Activated B cell treated with CpG ODN at 0.5 μM for 24 hours (primary cell): ENCODE measurements around the gene CPTP. TPM values are rescaled to one million over a fixed set of nuclear protein-coding genes. Genes with fewer than 3 reads are reported as not detected.
A peak's percentile ranks its signal among the peaks of the same experiment; 100 is the strongest.

Experiments used
- ATAC-seq: fragments of 200-7000 bp; cut with Tn5 transposase; one replicate; pipeline ENCODE4 v1.10.0; 2021; ENCODE audit warnings: low read depth, mild to moderate bottlenecking, moderate library complexity
- CTCF ChIA-PET: fragments of 350-600 bp; sonication (Branson Sonifier 250); formaldehyde crosslinking; loops from one replicate; lab custom pipeline; 2021; ENCODE audit warnings: antibody characterized with exemption; lab: Charles Lee
- POLR2A ChIA-PET: fragments of 350-600 bp; sonication (Branson Sonifier 250); formaldehyde crosslinking; loops from one replicate; lab custom pipeline; 2021; ENCODE audit warnings: antibody characterized with exemption; lab: Charles Lee
- DNase-seq: peaks from one replicate; pipeline ENCODE4 v3.0.0; 2022
- H3K27ac Mint-ChIP-seq: one replicate; pipeline ENCODE4 v1.8.0; 2020; ENCODE audit warnings: mixed read lengths
- H3K27me3 Mint-ChIP-seq: one replicate; pipeline ENCODE4 v1.8.0; 2021; ENCODE audit warnings: mixed read lengths
- H3K36me3 Mint-ChIP-seq: one replicate; pipeline ENCODE4 v1.8.0; 2021; ENCODE audit warnings: low read depth, mixed read lengths
- H3K4me1 Mint-ChIP-seq: one replicate; pipeline ENCODE4 v1.8.0; 2021; ENCODE audit warnings: mixed read lengths
- H3K4me3 Mint-ChIP-seq: one replicate; pipeline ENCODE4 v1.8.0; 2020; ENCODE audit warnings: mild to moderate bottlenecking, mixed read lengths
- H3K9me3 Mint-ChIP-seq: one replicate; pipeline ENCODE4 v1.8.0; 2020; ENCODE audit warnings: mixed read lengths
- intact Hi-C: fragments of 100-400 bp; cut with micrococcal nuclease; formaldehyde crosslinking; loops from one replicate; pipeline ENCODE4 v1.15.1; 2024
- total RNA-seq: library from RNA; stranded (reverse); gene quantifications from 2 replicates; pipeline ENCODE4 v1.2.3, GENCODE V29; 2022
- TF ChIP-seq, protein P1 (sequence below): fragments of 200-600 bp; IDR thresholded peaks from one replicate; pipeline ENCODE4 v1.8.0; 2022; ENCODE audit warnings: antibody characterized with exemption, mild to moderate bottlenecking

Gene CPTP
- total RNA-seq, 1 donor from 2014 or later: 15.3 TPM

DNA sequence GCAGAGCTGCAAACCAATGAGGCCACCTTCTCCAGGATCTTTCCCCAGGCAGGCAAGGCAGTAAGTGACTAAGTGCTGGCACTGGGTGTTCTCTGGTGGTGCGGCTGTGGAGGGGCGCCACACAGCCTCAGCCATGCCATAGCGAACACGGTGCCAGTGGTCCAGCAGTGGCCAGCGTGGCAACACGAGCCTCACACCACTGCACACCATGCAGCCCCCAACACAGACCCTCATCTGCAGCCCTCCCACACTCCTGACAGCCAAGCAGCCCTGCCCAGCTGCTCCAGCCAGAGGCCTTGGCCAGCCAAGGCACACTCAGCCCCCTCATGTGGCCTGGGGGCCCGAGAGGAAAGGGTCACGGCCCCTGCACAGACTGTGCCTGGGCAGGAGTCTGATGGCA, 3.1 kb upstream of the CPTP start:
- H3K27me3 Mint-ChIP-seq: no peaks in the 10 kb centered on the region
- H3K36me3 Mint-ChIP-seq: peaks cover 26% of the 10 kb centered on the region
- no peak overlapping the region for H3K27ac Mint-ChIP-seq
- DNase-seq: no peak
- ChIA-PET POLR2A (interaction anchor here (0.6 kb wide), 1 partner anchor 257 kb away, joined by 3 read pairs; no protein-coding TSS in a partner anchor), CTCF (no interaction called here)
- TF ChIP-seq, protein P1, sequence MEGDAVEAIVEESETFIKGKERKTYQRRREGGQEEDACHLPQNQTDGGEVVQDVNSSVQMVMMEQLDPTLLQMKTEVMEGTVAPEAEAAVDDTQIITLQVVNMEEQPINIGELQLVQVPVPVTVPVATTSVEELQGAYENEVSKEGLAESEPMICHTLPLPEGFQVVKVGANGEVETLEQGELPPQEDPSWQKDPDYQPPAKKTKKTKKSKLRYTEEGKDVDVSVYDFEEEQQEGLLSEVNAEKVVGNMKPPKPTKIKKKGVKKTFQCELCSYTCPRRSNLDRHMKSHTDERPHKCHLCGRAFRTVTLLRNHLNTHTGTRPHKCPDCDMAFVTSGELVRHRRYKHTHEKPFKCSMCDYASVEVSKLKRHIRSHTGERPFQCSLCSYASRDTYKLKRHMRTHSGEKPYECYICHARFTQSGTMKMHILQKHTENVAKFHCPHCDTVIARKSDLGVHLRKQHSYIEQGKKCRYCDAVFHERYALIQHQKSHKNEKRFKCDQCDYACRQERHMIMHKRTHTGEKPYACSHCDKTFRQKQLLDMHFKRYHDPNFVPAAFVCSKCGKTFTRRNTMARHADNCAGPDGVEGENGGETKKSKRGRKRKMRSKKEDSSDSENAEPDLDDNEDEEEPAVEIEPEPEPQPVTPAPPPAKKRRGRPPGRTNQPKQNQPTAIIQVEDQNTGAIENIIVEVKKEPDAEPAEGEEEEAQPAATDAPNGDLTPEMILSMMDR: no peak
- no peaks in the 10 kb centered on the region for H3K9me3 Mint-ChIP-seq
- peak overlapping the region; percentile 15 for H3K4me3 Mint-ChIP-seq
- peaks cover 33% of the 10 kb centered on the region for H3K4me1 Mint-ChIP-seq
- no peak for ATAC-seq
- intact Hi-C loops: no loop called here

DNA sequence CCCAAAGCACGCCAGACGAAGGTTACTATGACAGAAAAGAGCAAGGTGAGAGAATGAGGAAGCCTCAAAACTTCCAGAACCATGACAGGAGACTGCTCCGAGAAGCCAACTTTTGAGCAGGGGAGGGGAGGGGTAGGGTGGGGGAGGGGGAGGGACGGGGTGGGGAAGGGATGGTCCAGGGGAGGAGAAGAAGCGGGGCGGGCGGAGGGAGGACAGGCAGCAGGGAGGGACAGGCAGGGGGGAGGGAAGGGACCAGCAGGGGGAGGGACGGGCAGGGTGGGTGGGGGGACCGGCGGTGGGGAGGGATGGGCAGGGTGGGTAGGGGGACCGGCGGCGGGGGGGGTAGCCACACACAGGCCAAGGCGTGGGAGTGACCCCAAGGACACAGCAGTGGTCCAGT, 2.2 kb upstream of the CPTP start:
- Mint-ChIP-seq H3K9me3 (no peaks in the 10 kb centered on the region), H3K27ac (no peak overlapping the region), H3K4me1 (peaks cover 37% of the 10 kb centered on the region), H3K4me3 (peak overlapping the region; percentile 66), H3K27me3 (no peaks in the 10 kb centered on the region), H3K36me3 (peaks cover 27% of the 10 kb centered on the region)
- POLR2A ChIA-PET: no interaction called here
- TF ChIP-seq, protein P1: no peak
- no peak for DNase-seq
- ATAC-seq: no peak
- CTCF ChIA-PET: no interaction called here
- intact Hi-C loops: no loop called here

DNA sequence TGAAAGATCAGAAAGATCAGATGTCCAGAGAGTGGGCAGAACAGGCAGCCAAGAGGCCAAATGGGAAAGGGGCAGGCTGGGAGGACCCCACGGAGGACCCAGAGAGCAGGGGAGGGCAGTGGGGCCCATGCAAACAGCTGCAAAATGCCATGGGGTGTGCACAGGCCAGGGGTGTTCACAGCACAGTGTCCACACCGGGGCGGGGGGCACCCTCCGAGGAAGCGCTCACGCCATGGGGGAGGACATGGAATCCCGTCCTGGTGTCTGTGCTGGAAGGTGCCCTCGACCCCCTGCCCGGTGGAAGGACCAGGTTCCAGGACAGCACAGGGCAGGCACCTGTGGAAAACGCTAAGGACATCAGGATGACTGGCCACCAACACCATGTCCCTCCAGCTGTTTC, 1.6 kb upstream of the CPTP start:
- intact Hi-C loops: no loop called here
- DNase-seq: no peak
- TF ChIP-seq, protein P1: no peak
- ChIA-PET CTCF (no interaction called here), POLR2A (interaction anchor here (1.3 kb wide), 1 partner anchor 52 kb away, joined by 5 read pairs; the partner anchor contains the start of gene AURKAIP1)
- Mint-ChIP-seq H3K4me1 (peaks cover 37% of the 10 kb centered on the region), H3K9me3 (no peaks in the 10 kb centered on the region), H3K27me3 (no peaks in the 10 kb centered on the region), H3K4me3 (peak overlapping the region; percentile 86), H3K27ac (no peak overlapping the region), H3K36me3 (peaks cover 27% of the 10 kb centered on the region)
- no peak for ATAC-seq

DNA sequence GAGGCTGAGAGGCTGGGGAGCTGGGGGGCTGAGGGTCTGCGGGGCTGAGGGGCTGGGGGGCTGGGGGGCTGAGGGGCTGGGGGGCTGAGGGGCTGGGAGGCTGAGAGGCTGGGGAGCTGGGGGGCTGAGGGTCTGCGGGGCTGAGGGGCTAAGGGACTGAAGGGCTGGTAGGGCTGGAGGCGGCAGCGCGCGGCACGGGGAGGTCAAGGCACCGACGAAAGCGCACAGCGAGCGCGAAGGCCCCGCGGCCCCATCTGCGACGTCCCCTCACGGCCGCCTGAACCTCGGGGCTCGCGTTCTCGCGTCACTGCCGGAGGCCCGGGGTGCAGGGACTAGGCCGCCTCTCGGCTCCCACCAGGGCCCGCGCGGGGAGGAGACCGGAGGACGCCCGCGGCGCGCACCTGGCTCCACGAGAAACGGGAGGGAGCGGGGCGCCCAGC, 498 bp upstream of the CPTP start:
- H3K4me3 Mint-ChIP-seq: peak overlapping the region; percentile 90
- no peaks in the 10 kb centered on the region for H3K27me3 Mint-ChIP-seq
- H3K27ac Mint-ChIP-seq: no peak overlapping the region
- ChIA-PET POLR2A (interaction anchor here (0.6 to 1.3 kb wide), 2 partner anchors 51 to 506 kb away, joined by 4 to 5 read pairs; partner anchors contain the start of gene AURKAIP1), CTCF (no interaction called here)
- DNase-seq (no peak), ATAC-seq (no peak)
- H3K4me1 Mint-ChIP-seq: peaks cover 37% of the 10 kb centered on the region
- H3K36me3 Mint-ChIP-seq: peaks cover 21% of the 10 kb centered on the region
- intact Hi-C loops: loop anchor here (1.0 kb wide), 3 partner anchors 16 to 51 kb away; partner anchors contain the start of genes AURKAIP1, DVL1 and PUSL1
- H3K9me3 Mint-ChIP-seq: no peaks in the 10 kb centered on the region
- TF ChIP-seq, protein P1: no peak

DNA sequence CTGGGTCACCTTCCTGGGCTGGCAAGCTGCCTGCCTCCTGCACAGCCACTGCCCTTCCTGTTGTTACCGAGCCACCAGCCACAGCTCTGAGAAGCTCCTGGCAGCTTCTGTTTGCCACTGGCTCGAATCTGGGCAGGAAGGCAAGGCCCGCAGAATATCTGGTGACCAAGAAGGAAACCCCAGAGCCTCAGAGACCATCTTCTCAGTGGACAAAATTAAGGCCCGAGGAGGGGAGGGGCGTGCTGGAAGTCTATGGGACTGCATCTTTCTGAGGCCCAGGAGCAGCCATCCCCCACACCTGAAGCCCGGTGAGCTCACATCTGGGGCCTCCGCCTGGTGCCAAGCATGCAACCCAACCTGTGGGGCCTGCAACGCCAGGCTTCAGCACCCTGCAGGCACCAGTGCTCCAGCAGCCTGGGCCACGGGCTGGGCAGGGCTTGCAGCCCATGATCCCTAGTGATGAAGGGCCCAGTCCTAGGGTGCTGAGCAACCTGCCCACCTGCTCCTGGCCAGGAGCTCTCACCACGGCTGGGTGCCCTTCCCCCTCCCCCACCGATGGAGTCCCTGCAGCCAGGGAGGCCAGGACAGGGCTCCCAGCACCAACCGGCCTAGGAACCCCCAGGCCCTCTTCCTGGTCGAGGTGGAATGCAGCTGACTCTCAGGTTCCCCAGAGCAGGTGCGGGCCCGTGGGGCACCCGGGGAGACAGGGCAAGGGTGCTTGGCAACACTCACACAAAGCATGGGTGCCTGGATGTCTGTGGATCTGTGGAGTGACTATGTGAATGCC, 879 bp downstream of the CPTP start:
- no peak for ATAC-seq
- Mint-ChIP-seq H3K9me3 (no peaks in the 10 kb centered on the region), H3K4me3 (peak overlapping the region; percentile 90), H3K27me3 (no peaks in the 10 kb centered on the region), H3K27ac (no peak overlapping the region), H3K4me1 (peaks cover 49% of the 10 kb centered on the region), H3K36me3 (peaks cover 11% of the 10 kb centered on the region)
- intact Hi-C loops: no loop called here
- ChIA-PET POLR2A (interaction anchor here (0.8 to 1.2 kb wide), 2 partner anchors 16 to 22 kb away, joined by 3 read pairs; no protein-coding TSS in a partner anchor), CTCF (no interaction called here)
- DNase-seq: no peak
- TF ChIP-seq, protein P1: no peak
